ENCODE results near the gene RPL29.

RPL29 gene

DNA sequence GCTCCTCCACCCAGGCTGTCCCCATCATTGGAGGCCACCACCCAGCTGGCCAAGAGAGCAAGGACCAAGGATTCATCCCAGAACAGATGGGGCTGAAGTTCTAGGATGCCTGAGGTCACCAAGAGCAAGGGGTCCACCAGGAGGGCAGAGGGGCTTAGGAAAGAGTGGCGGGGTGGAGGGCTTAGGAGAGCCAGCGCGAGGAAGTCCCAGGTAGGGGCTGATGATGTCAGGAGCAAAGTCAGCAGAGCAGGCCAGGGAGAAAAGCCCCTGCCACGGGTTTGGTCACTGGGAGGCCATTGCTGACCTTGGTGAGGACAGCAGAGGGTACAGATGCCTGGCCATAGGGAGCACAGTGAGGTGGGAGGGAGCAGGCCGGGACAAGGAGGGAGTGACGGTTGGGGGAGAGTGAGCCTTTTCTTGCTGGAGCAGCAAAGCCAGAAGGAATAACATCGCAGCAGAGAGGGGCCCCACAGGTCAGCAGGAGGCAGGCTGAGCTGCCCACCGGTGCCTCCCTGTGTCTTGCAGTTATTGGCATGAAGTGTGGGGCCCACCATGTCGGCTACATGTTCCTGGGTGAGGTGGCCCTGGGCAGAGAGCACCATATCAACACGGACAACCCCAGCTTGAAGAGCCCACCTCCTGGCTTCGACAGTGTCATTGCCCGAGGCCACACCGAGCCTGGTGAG is 48.3 kb downstream of the RPL29 start:
- no peak for DNase-seq (ENCODE audit: low read depth in 2 of 2)

- no peak for DNase-seq (ENCODE audit: low read depth in 2 of 2)
These were observed 48.9 kb downstream of the RPL29 start for GRCh38 chr3:51946796-51947195.

DNA sequence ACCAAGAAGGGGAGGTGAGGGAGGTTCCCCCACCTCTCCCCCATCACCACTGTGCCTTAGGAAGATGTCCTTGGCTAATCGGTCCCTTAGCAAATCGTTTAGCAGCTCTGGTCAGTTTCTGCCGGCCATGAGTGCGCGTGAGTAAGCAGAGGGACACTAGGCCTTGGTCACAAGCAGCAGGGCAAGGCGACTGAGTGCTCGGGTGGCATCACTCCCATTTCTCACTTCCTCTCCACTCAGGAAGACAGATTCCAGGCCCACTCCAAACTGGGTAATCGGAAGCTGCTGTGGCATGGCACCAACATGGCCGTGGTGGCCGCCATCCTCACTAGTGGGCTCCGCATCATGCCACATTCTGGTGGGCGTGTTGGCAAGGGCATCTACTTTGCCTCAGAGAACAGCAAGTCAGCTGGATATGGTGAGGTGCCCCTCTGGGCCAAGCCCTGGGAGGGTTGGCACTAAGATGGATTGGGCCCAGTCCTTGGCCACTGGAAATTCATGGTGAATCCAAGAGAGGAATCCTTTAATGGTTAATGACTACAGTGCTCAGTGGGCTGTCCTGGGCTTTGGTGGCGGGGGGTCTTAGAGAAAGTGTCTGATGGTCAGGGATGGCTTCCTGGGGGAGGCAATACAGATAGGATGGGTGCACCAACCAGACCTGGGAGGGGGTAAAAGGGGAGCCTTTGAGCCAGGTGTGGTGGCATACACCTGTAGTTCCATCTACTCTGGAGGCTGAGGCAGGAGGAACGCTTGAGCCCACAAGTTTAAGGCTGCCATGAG is 49.6 kb downstream of the RPL29 start:
- DNase-seq (ENCODE audit: low read depth in 2 of 2), result no peak

GRCh38 chr3:51945031-51945840 is 50.5 kb downstream of the RPL29 start:
- no peak for DNase-seq (ENCODE audit: low read depth in 2 of 2)

- DNase-seq (ENCODE audit: low read depth in 2 of 2), result no peak
These were observed 51.2 kb downstream of the RPL29 start for GRCh38 chr3:51944451-51945021.

Measured in stimulated activated CD4-positive, alpha-beta T cell treated with anti-CD3 and anti-CD28 coated beads, Interleukin-15, amount 100 ng/mL, for 48 hours (primary cell).